DLD1 (cell line): ENCODE results near the gene KLHL3.
"Not testable (repeated sequence)": the region's sequence is repeated elsewhere in the genome, so short reads cannot be mapped to it uniquely, and the experiment has no call there.

ENCODE experiments used
- in situ Hi-C: cut with HindIII; loops from 2 replicates; pipeline ENCODE4 v1.10.0; 2017; ENCODE audit warnings: low sequenced_read_pairs

The KLHL3 gene, protein sequence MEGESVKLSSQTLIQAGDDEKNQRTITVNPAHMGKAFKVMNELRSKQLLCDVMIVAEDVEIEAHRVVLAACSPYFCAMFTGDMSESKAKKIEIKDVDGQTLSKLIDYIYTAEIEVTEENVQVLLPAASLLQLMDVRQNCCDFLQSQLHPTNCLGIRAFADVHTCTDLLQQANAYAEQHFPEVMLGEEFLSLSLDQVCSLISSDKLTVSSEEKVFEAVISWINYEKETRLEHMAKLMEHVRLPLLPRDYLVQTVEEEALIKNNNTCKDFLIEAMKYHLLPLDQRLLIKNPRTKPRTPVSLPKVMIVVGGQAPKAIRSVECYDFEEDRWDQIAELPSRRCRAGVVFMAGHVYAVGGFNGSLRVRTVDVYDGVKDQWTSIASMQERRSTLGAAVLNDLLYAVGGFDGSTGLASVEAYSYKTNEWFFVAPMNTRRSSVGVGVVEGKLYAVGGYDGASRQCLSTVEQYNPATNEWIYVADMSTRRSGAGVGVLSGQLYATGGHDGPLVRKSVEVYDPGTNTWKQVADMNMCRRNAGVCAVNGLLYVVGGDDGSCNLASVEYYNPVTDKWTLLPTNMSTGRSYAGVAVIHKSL

GRCh38 chr5:137735555-137736284 lies at the start of gene KLHL3:
Gene KLHL3 (minus strand): TSS chr5:137736089. CDS start chr5:137735646, 443 bp downstream.
- in situ Hi-C loops, result no loop called here

GRCh38 chr5:137782984-137783536 lies 47.2 kb upstream of the KLHL3 start:
- in situ Hi-C loops, result no loop called here

GRCh38 chr5:137782055-137782454 lies 46.2 kb upstream of the KLHL3 start:
- in situ Hi-C loops, result no loop called here

GRCh38 chr5:137778772-137779564 lies 43.1 kb upstream of the KLHL3 start:
- in situ Hi-C loops, result no loop called here

GRCh38 chr5:137767937-137768336 lies 32.0 kb upstream of the KLHL3 start:
- in situ Hi-C loops, result not testable (repeated sequence)

GRCh38 chr5:137761566-137761965 lies 25.7 kb upstream of the KLHL3 start:
- in situ Hi-C loops, result no loop called here

DNA sequence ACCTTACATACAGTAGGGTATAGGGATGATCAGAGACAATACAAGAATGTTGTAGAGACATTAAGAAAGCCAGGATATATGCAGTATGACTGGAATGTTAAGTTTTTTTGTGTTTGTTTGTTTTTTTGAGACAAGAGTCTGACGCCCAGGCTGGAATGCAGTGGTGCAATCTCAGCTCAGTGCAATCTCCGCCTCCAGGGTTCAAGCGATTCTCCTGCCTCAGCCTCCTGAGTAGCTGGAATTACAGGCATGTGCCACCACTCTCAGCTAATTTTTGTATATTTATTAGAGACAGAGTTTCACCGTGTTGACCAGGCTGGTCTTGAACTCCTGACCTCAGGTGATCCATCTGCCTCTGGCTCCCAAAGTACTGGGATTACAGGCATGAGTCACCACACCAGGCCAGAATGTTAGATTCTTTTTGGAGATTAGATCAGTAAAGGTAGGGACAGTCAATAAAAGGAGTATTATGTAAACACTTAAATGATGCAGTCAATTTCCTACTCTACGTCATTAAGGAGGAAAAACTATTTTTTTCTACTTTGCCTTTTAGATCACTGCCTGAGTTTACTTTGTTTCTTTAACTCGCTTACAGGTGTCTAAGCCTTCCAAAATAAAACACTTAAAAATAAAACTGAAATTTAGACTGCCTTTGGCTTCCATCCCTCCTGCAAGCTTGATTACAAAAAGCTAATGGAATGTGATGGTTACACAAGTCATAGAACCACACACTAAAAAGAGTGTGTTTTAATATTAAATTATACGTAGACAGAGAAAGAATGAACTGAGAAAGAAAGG lies 25.0 kb upstream of the KLHL3 start:
- in situ Hi-C loops, result no loop called here

DNA sequence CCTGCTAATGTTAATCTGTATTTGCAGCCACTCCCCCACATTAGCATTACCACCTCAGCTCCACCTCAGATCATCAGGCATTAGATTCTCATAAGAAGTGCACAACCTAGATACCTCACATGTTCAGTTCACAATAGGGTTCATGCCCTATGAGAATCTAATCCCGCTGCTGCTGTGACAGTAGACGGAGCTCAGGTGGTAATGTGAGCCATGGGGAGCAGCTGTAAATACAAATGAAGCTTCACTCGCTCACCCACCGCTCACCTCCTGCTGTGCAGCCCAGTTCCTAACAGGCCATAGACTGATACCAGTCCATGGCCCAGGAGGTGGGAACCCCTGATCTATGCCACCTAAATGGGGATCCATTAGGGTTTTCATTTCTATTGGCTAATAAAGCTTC lies 24.4 kb upstream of the KLHL3 start:
- in situ Hi-C loops, result no loop called here

DNA sequence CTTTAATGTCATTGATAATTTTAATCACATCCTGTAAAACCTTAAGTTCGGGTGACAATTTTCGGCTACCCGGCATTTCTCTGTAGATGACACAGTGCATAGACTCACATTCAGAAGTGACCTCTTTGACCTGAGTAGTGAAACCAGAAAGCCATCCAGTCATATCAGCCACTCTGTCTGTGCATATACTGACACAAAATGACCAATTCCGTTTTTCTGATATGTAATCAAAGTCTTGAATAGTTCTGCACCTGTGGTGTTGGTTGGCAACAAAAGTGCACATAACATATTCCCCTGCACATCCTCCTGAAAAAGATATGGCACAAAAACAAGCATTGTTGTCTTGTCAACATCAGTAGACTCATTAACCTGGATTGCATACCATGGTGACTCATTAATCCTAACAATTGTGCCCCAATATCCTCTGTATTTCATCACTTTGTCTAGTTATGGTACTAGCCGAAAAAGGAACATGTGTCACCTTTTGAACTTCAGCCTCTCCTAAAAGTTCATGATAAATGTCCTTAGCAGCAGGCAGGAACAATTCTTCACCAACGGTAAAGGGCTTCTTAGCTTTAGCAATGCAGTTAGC lies 22.9 kb upstream of the KLHL3 start:
- in situ Hi-C loops, result no loop called here

DNA sequence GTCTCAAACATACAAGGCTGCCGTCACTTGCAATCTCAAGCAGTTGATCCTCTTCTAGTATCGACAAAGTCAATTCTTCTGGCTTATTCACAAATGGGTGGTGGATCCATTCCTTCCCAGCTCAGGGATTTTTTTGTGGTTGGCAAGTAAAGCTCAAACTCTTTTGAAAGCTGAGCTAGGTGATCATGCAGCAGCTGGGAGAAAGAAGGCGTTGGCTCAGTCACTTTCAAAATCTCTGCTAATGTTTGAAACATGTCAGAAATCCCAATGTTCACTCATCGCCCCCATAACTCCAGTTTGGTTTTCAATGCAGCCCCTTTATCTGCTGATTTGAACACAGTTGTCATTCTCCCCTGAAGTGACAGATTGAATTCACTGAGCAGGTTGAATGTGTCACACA lies 22.2 kb upstream of the KLHL3 start:
- in situ Hi-C loops, result no loop called here

GRCh38 chr5:137757634-137758033 lies 21.7 kb upstream of the KLHL3 start:
- in situ Hi-C loops, result no loop called here

DNA sequence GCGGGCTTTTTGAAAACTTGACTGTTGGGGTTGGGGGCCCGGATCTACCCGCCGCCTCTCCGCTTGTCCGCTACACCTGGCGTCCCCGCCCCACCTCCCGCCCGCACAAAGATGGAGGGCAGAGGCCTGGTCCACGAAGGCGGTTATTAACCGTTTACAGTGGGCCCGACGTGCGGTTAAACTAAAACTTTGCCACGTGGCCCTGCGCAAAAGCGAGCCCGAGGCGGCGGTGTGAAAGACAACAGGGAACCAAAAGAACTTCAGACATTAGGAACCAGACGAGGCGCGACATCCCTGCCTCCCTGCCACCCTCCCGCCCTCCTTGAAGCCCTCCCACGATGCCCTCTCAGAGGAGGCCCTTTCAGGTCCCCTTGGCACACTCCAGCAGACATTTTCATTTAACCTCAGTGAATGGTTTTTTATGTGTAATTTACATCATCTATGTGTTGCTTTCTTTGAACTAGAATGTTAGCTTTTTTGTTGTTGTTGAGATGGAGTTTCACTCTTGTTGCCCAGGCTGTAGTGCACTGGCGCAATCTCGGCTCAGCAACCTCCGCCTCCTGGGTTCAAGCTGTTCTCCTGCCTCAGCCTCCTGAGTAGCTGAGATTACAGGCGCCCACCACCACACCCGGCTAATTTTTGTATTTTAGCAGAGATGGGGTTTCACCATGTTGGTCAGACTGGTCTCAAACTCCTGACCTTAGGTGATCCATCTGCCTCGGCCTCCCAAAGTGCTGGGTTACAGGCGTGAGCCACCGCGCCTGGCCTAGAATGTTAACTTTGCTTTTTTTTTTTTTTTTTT lies 19.3 kb upstream of the KLHL3 start:
- in situ Hi-C loops, result no loop called here

DNA sequence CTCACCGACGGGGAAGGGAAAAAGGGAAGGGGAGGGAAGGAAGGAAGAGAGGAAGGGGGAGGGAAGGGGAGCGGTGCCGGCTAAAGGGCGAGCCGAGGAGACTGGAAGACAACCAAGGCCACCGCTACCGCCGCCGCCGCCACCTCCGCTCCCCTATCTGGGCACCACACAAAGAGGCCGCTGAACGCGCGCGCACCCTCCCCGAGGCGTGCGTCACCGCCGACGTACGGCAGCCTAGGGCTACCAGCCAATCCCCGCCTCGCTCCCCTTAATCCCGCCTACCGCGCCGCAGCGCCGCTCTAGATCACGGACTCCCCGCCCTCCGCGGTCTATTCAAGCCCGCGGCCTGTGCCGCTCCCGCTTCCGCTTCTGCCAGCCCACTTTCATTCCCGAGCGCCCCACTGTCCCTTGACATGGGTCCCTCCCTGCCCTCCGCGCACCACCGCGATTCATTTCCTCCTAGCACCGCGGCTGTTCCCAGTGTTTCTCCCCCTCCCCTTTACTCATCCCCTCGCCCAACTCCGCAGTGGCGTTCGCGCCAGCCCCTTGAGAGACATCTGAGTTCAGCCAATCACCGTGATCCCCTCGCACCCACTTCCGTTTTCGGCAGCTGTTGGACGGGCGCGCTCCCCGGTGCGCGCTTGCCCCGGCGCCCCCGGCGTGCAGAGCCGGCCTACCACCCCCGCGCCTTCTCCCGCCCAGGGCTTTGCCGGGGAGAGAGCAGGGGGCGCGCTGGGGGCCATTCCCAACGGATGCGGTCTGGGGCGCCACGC lies 18.5 kb upstream of the KLHL3 start, which contains the start of gene HNRNPA0:
Gene HNRNPA0 (minus strand): TSS at position 176 of the 773 bp plus-strand sequence. CDS start 297 bp downstream, outside the sequence.
- in situ Hi-C loops, result no loop called here

DNA sequence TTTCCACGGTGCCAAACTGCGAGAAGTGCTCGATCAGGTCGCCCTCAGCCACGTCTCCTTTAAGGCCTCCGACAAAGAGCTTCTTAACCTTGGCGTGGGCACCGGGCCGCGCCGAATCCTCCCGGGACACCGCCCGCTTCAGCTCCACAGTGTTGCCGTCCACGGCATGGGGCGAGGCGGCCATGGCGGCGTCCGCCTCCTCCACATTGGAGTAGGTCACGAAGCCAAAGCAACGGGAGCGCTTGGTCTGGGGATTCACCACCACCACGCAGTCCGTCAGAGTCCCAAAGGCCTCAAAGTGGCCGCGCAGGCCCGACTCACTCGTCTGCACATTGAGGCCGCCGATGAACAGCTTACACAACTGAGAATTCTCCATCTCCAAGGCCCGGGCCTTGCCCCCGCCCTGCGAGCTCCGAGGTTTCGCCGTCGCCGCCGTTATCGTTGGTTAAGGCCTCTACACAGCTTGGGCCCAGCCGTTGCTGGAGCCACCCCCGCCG lies 17.9 kb upstream of the KLHL3 start:
- in situ Hi-C loops, result no loop called here

- in situ Hi-C loops, result no loop called here
Measured at GRCh38 chr5:137752905-137753690, 17.2 kb upstream of the KLHL3 start.

GRCh38 chr5:137751869-137752491 lies 16.1 kb upstream of the KLHL3 start:
- in situ Hi-C loops, result no loop called here
